HG02885 (cell line): ENCODE results near the gene MRGPRF.
A peak's percentile ranks its signal among the peaks of the same experiment; 100 is the strongest.

Source experiments
- ATAC-seq: cut with Tn5 transposase; IDR thresholded peaks from one replicate; pipeline ENCODE4 v1.9.1; 2021; ENCODE audit warnings: mild to moderate bottlenecking; ENCODE audit not compliant: unreplicated experiment, poor library complexity

The MRGPRF gene

GRCh38 chr11:69051381-69052342 lies 38.6 kb upstream of the MRGPRF start:
- ATAC-seq, result no peak

GRCh38 chr11:69050592-69051380 lies 37.7 kb upstream of the MRGPRF start:
- no peak for ATAC-seq

- no peak for ATAC-seq
Observed at GRCh38 chr11:69049490-69049867, 36.4 kb upstream of the MRGPRF start.

- peak; percentile 85 for ATAC-seq
Observed at GRCh38 chr11:69048694-69049489, 35.8 kb upstream of the MRGPRF start, which contains the start of gene TPCN2. Gene TPCN2 (plus strand): TSS chr11:69048932. CDS start chr11:69048998, 66 bp downstream.

GRCh38 chr11:69048031-69048693 lies 35.1 kb upstream of the MRGPRF start:
- ATAC-seq, result no peak

GRCh38 chr11:69044111-69045013 lies 31.3 kb upstream of the MRGPRF start:
- ATAC-seq, result no peak

GRCh38 chr11:69041516-69041915 lies 28.5 kb upstream of the MRGPRF start:
- no peak for ATAC-seq

GRCh38 chr11:69040581-69041260 lies 27.7 kb upstream of the MRGPRF start:
- no peak for ATAC-seq

- no peak for ATAC-seq
Observed at GRCh38 chr11:69040051-69040450, 27.0 kb upstream of the MRGPRF start.

- ATAC-seq, result no peak
Observed at GRCh38 chr11:69039501-69039900, 26.5 kb upstream of the MRGPRF start.

GRCh38 chr11:69037544-69037943 lies 24.5 kb upstream of the MRGPRF start:
- ATAC-seq, result no peak

- ATAC-seq, result no peak
Observed at GRCh38 chr11:69037074-69037473, 24.0 kb upstream of the MRGPRF start.

- no peak for ATAC-seq
Observed at GRCh38 chr11:69035946-69036340, 22.9 kb upstream of the MRGPRF start.

GRCh38 chr11:69035150-69035945 lies 22.3 kb upstream of the MRGPRF start:
- no peak for ATAC-seq

GRCh38 chr11:69034123-69034867 lies 21.2 kb upstream of the MRGPRF start:
- no peak for ATAC-seq

- no peak for ATAC-seq
Observed at GRCh38 chr11:69033431-69033830, 20.4 kb upstream of the MRGPRF start.

GRCh38 chr11:69032833-69033232 lies 19.8 kb upstream of the MRGPRF start:
- no peak for ATAC-seq
